H1 (cell line): ENCODE data around the gene PNMA1. TPM values are rescaled to one million over a fixed set of nuclear protein-coding genes. Genes with fewer than 3 reads are reported as not detected.

ENCODE experiments used
- CTCF ChIA-PET: fragments of 300-600 bp; sonication (Branson Sonifier 250); formaldehyde crosslinking; loops from one replicate; lab custom pipeline; 2021; ENCODE audit not compliant: partially characterized antibody; lab: Charles Lee
- POLR2A ChIA-PET: fragments of 300-600 bp; sonication (Branson Sonifier 250); formaldehyde crosslinking; loops from one replicate; lab custom pipeline; 2021; ENCODE audit warnings: inconsistent platforms; ENCODE audit not compliant: partially characterized antibody; lab: Charles Lee
- DNase-seq, 2 experiments: peaks; one replicate each; pipeline versions ENCODE4 v3.0.0 to v3.0.0-alpha.2; 2010 to 2022; ENCODE audit warnings: low spot score in 2 of 2, low read depth in 1 of 2, mixed read lengths in 1 of 2
- FAIRE-seq: peaks from 2 replicates; lab custom pipeline; 2011; peaks lifted over from hg19 to GRCh38; lab: Jason Lieb, UNC
- H2AFZ ChIP-seq: 2 replicates; pipeline ENCODE4 v1.8.1; 2012; ENCODE audit warnings: low read length, inconsistent platforms
- H2AK5ac ChIP-seq: 2 replicates; pipeline ENCODE4 v1.6.1; 2013; ENCODE audit warnings: low read depth, low read length
- H2BK120ac ChIP-seq: replicated peaks from 2 replicates; pipeline ENCODE3; 2013; ENCODE audit warnings: low read depth, low read length, inconsistent platforms
- H2BK12ac ChIP-seq: 2 replicates; pipeline ENCODE4 v1.6.1; 2013; ENCODE audit warnings: low read depth, low read length
- H2BK15ac ChIP-seq: 2 replicates; pipeline ENCODE4 v1.6.1; 2013; ENCODE audit warnings: low read length
- H2BK20ac ChIP-seq: 2 replicates; pipeline ENCODE4 v1.6.1; 2013; ENCODE audit warnings: low read length
- H2BK5ac ChIP-seq: 2 replicates; pipeline ENCODE4 v1.6.1; 2013; ENCODE audit warnings: low read depth, low read length
- H3K14ac ChIP-seq: 2 replicates; pipeline ENCODE4 v1.6.1; 2013; ENCODE audit warnings: inconsistent platforms; ENCODE audit not compliant: insufficient read length
- H3K18ac ChIP-seq: 2 replicates; pipeline ENCODE4 v1.6.1; 2013; ENCODE audit warnings: low read length; ENCODE audit errors: extremely low read depth
- H3K23ac ChIP-seq: 2 replicates; pipeline ENCODE4 v1.6.1; 2013; ENCODE audit warnings: inconsistent platforms; ENCODE audit not compliant: insufficient read length
- H3K23me2 ChIP-seq: 2 replicates; pipeline ENCODE4 v1.6.1; 2013; ENCODE audit warnings: low read depth, low read length
- H3K27ac ChIP-seq: 2 replicates; pipeline ENCODE4 v1.6.1; 2011; ENCODE audit warnings: low read depth, low read length, inconsistent platforms
- H3K27me3 ChIP-seq, 4 experiments: replicated peaks in 1 of 4; 1 replicate in 1 of 4; 2 replicates in 3 of 4; pipeline versions ENCODE4 v1.6.1 to v1.8.1; 2011 to 2013; ENCODE audit warnings: low read length in 3 of 4, mild to moderate bottlenecking in 3 of 4, inconsistent platforms in 2 of 4, mixed read lengths in 2 of 4, moderate library complexity in 1 of 4; ENCODE audit not compliant: control insufficient read depth in 3 of 4, insufficient read depth in 3 of 4; ENCODE audit errors: extremely low read depth in 1 of 4
- H3K36me3 ChIP-seq, 4 experiments: 2 replicates each; pipeline versions ENCODE4 v1.6.1 to v1.8.1; 2011 to 2013; ENCODE audit warnings: mild to moderate bottlenecking in 4 of 4, low read length in 3 of 4, moderate library complexity in 2 of 4, control low read depth in 1 of 4, inconsistent platforms in 1 of 4; ENCODE audit not compliant: insufficient read depth in 4 of 4, control insufficient read depth in 2 of 4
- H3K4ac ChIP-seq: replicated peaks from 2 replicates; pipeline ENCODE3; 2013; ENCODE audit warnings: low read length, low read depth, mixed read lengths, inconsistent platforms; ENCODE audit not compliant: insufficient read length
- H3K4me1 ChIP-seq, 4 experiments: replicated peaks in 1 of 4; 1 replicate in 1 of 4; 2 replicates in 3 of 4; pipeline versions ENCODE4 v1.6.1 to v1.8.1; 2011 to 2013; ENCODE audit warnings: low read length in 3 of 4, inconsistent platforms in 2 of 4, mixed read lengths in 1 of 4; ENCODE audit not compliant: insufficient read depth in 4 of 4, control insufficient read depth in 3 of 4
- H3K4me2 ChIP-seq, 2 experiments: 2 replicates each; pipeline versions ENCODE4 v1.6.1 to v1.8.1; 2011 to 2013; ENCODE audit warnings: low read depth in 2 of 2, low read length in 2 of 2, control low read depth in 1 of 2, inconsistent platforms in 1 of 2, mild to moderate bottlenecking in 1 of 2; ENCODE audit not compliant: insufficient read depth in 1 of 2
- H3K4me3 ChIP-seq, 4 experiments: fragments of 200-600, 300-600 bp in 1 of 4; sonication (generic), shearing (Covaris generic), sonication (Bioruptor Twin) in 1 of 4; 2 replicates each; pipeline versions ENCODE4 v1.5.1 to v1.8.1; 2011 to 2016; ENCODE audit warnings: low read length in 4 of 4, low read depth in 3 of 4, control low read depth in 2 of 4, inconsistent platforms in 2 of 4, mild to moderate bottlenecking in 2 of 4, mixed read lengths in 1 of 4, moderate library complexity in 1 of 4; ENCODE audit not compliant: insufficient read depth in 2 of 4; ENCODE audit errors: extremely low read depth in 1 of 4
- H3K56ac ChIP-seq: replicated peaks from 2 replicates; pipeline ENCODE3; 2013; ENCODE audit warnings: low read depth, mild to moderate bottlenecking, mixed read lengths, low read length, inconsistent platforms; ENCODE audit not compliant: insufficient read length
- H3K79me1 ChIP-seq: 2 replicates; pipeline ENCODE4 v1.6.1; 2013; ENCODE audit warnings: low read depth, low read length, control low read depth
- H3K79me2 ChIP-seq, 2 experiments: 2 replicates each; pipeline versions ENCODE4 v1.6.1 to v1.8.1; 2012 to 2013; ENCODE audit warnings: low read length in 2 of 2, mild to moderate bottlenecking in 2 of 2, inconsistent platforms in 1 of 2; ENCODE audit not compliant: insufficient read depth in 2 of 2, control insufficient read depth in 1 of 2
- H3K9ac ChIP-seq, 4 experiments: replicated peaks in 1 of 4; 1 replicate in 1 of 4; 2 replicates in 3 of 4; pipeline versions ENCODE4 v1.6.1 to v1.8.1; 2011 to 2013; ENCODE audit warnings: low read depth in 3 of 4, low read length in 3 of 4, control low read depth in 2 of 4, mild to moderate bottlenecking in 2 of 4, moderate library complexity in 2 of 4, inconsistent platforms in 1 of 4; ENCODE audit errors: extremely low read depth in 1 of 4
- H3K9me3 ChIP-seq, 2 experiments: 2 replicates each; pipeline versions ENCODE4 v1.6.1 to v1.8.1; 2012 to 2013; ENCODE audit warnings: mild to moderate bottlenecking in 2 of 2, moderate library complexity in 2 of 2, control low read depth in 1 of 2, inconsistent platforms in 1 of 2, low read depth in 1 of 2, low read length in 1 of 2, mixed read lengths in 1 of 2; ENCODE audit not compliant: insufficient read depth in 2 of 2
- H4K20me1 ChIP-seq, 2 experiments: replicated peaks in 1 of 2; 2 replicates each; pipeline versions ENCODE3 to v1.8.1; 2011 to 2013; ENCODE audit warnings: inconsistent platforms in 2 of 2, low read length in 2 of 2, mild to moderate bottlenecking in 1 of 2; ENCODE audit not compliant: insufficient read depth in 2 of 2, control insufficient read depth in 1 of 2
- H4K5ac ChIP-seq: 2 replicates; pipeline ENCODE4 v1.6.1; 2013; ENCODE audit warnings: low read length, low read depth, mixed read lengths, inconsistent platforms; ENCODE audit not compliant: insufficient read length
- H4K8ac ChIP-seq: 2 replicates; pipeline ENCODE4 v1.8.0; 2013; ENCODE audit warnings: mild to moderate bottlenecking, moderate library complexity, low read length, inconsistent platforms; ENCODE audit not compliant: insufficient read depth; ENCODE audit errors: extremely low read depth
- H4K91ac ChIP-seq: replicated peaks from 2 replicates; pipeline ENCODE3; 2013; ENCODE audit warnings: low read length, mixed read lengths, inconsistent platforms; ENCODE audit not compliant: insufficient read length
- KDM4A ChIP-seq: IDR thresholded peaks from one replicate; pipeline ENCODE4 v1.7.1; 2012; ENCODE audit warnings: low read depth, mild to moderate bottlenecking, moderate library complexity, low read length, inconsistent platforms; ENCODE audit not compliant: severe bottlenecking
- NRF1 ChIP-seq: IDR thresholded peaks from 2 replicates; pipeline ENCODE4 v1.6.1; 2011; ENCODE audit warnings: mild to moderate bottlenecking, low read depth, low read length, improper control_type of control experiment
- RFX5 ChIP-seq: IDR thresholded peaks from 2 replicates; pipeline ENCODE4 v1.6.1; 2011; ENCODE audit warnings: low read depth, low read length, improper control_type of control experiment, borderline replicate concordance
- SP4 ChIP-seq: IDR thresholded peaks from 2 replicates; pipeline ENCODE4 v1.6.1; 2012; ENCODE audit warnings: low read length, inconsistent platforms
- TAF7 ChIP-seq: optimal IDR thresholded peaks from 2 replicates; pipeline ENCODE3; 2011; ENCODE audit warnings: low read depth, mild to moderate bottlenecking, inconsistent platforms, low read length, moderate library complexity, borderline replicate concordance
- TEAD4 ChIP-seq: IDR thresholded peaks from 2 replicates; pipeline ENCODE4 v1.6.1; 2012; ENCODE audit warnings: low read depth, low read length, inconsistent platforms, mixed read lengths
- WGBS, 2 experiments: shearing (Covaris generic) in 1 of 2; methylation state at CpG; one replicate each; pipeline versions ENCODE4 v1.1.6 to v1.1.7; 2013 to 2015; ENCODE audit warnings: low lambda C conversion rate in 2 of 2, mixed read lengths in 2 of 2, inconsistent platforms in 1 of 2, low coverage in 1 of 2, missing lambda C conversion rate in 1 of 2; ENCODE audit not compliant: insufficient replicate concordance in 2 of 2, insufficient coverage in 1 of 2, insufficient read length in 1 of 2; ENCODE audit errors: extremely low coverage in 1 of 2, missing lambda C conversion rate in 1 of 2; 5-methylcytosine and 5-hydroxymethylcytosine counted together
- long read RNA-seq, 2 experiments: library from RNA in 1 of 2; library from capped mRNA in 1 of 2; stranded (forward); transcript quantifications; one replicate each; pipeline ENCODE4 v2.0.0, GENCODE V29; 2021; ENCODE audit warnings: inconsistent platforms in 1 of 2
- polyA minus RNA-seq, 3 experiments: library from RNA; depleted of rRNA, polyadenylated mRNA; stranded (reverse); fragments of >200 nt; gene quantifications; 1 replicate in 2 of 3; 2 replicates in 1 of 3; pipeline ENCODE4 v1.2.3, GENCODE V29; 2011
- polyA plus RNA-seq, 7 experiments: library from polyadenylated mRNA; depleted of rRNA in 3 of 7; stranded (reverse) in 5 of 7; unstranded in 2 of 7; fragments of >200 nt in 5 of 7; fragments of 200-250 nt in 2 of 7; gene quantifications; 1 replicate in 5 of 7; 2 replicates in 1 of 7; 4 replicates in 1 of 7; pipeline versions ENCODE4 v1.2.1 to v1.2.3, GENCODE V29; 2011 to 2013; ENCODE audit warnings: missing spikeins in 2 of 7, mixed read lengths in 2 of 7
- total RNA-seq: library from RNA; stranded (reverse); fragmentation: NEBNext Ultra II Directional; extraction: Animal tissue kit (Norgen Biotek cat#: 25700); gene quantifications from 2 replicates; pipeline ENCODE4 v1.2.1, GENCODE V29; 2021

The PNMA1 gene, protein sequence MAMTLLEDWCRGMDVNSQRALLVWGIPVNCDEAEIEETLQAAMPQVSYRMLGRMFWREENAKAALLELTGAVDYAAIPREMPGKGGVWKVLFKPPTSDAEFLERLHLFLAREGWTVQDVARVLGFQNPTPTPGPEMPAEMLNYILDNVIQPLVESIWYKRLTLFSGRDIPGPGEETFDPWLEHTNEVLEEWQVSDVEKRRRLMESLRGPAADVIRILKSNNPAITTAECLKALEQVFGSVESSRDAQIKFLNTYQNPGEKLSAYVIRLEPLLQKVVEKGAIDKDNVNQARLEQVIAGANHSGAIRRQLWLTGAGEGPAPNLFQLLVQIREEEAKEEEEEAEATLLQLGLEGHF
- total RNA-seq (52.7 and 55.1 TPM in 2 replicates), polyA plus RNA-seq (2011; rRNA removed) (15.8 and 23.3 TPM in 2 replicates), polyA minus RNA-seq (2011; rRNA and poly(A)+ RNA removed) (10.0 and 14.9 TPM in 2 replicates)
- polyA plus RNA-seq (2011; cell fraction: cytosol; rRNA removed): 23.1 TPM
- 16.1 TPM for polyA plus RNA-seq (2011; cell fraction: nucleus; rRNA removed)
- polyA plus RNA-seq (2012, experiment 1 of 2): 44.2 to 49.8 TPM (median 48.1 TPM) in 4 replicates
- polyA plus RNA-seq (2012, experiment 2 of 2): 34.1 TPM
- 29.7 TPM for polyA plus RNA-seq (2013, experiment 1 of 2)
- 29.0 TPM for polyA plus RNA-seq (2013, experiment 2 of 2)
- 14.5 TPM for polyA minus RNA-seq (2011; cell fraction: cytosol; rRNA and poly(A)+ RNA removed)
- 12.4 TPM for polyA minus RNA-seq (2011; cell fraction: nucleus; rRNA and poly(A)+ RNA removed)
- long read RNA-seq, experiment 1, transcript PNMA1-201 (1 exons, 2,590 nt): major isoform, 50 of 50 reads
- long read RNA-seq, experiment 1, partial matches to known transcripts: 0 of 50 reads
- long read RNA-seq, experiment 1, other reads (novel, unspliced or antisense): 0 of 50 reads
- long read RNA-seq, experiment 2, transcript PNMA1-201 (1 exons, 2,590 nt): major isoform, 5 of 5 reads
- long read RNA-seq, experiment 2, partial matches to known transcripts: 0 of 5 reads
- long read RNA-seq, experiment 2, other reads (novel, unspliced or antisense): 0 of 5 reads

DNA sequence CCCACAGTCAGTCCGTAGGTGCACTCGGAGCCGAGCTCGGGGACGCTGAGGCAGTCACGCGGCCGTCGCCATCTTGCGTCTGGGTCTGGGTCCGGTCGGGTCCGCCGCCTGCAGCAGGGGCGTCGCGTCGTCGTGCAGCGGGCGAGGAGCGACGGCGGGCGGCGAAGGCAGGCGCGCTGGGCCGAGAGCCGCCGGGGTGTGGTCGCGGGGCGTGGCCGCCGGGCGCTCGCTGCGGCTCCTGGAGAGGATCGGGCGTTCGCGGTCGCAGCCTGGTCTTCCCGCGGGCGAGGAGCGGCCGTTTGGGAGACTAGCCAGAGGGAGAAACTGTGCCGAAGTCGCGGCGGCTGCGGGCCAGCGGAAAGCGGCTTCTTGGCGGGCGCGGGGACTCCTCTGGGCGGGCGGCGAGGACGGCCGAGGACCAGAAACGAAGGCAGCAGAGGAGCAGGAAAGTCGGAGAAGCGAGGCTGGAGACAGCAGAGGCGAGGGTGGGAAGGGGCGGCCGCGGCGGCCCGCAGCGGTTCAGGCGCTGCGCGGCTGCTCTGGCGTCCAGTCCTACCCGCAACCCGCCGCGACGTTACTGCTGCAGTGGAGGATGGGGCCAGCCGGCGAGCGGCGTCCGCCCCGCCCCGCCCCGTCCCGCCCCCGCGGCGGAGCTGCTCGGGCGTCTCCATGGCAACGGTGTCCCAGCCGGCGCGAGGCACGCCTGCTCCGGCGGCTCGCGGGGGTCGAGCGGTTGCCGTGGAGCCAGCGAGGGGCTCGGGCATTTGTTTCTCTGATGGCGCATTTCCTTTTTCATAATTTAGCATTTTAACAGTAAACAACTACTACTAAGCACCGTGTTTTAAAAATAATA, at the start of gene PNMA1:
PNMA1 (minus strand) TSS at position 582 of the 853 bp plus-strand sequence. CDS start 745 bp downstream, outside the sequence.
- 0 out of 2 replicates have a peak within 1 kb of the TSS, but pooled peaks have one; percentile 37 for H2AFZ ChIP-seq
- H3K27me3 ChIP-seq: peaks cover 0 to 6% (median 2%) of the 10 kb centered on the region in 4 experiments; a peak in 3 of 7 replicates
- H4K91ac ChIP-seq: peak within 1 kb of the TSS; percentile 72
- H3K4me2 ChIP-seq: peak within 1 kb of the TSS; percentile 85 to 99
- H3K27ac ChIP-seq: peak within 1 kb of the TSS; percentile 72
- H3K79me1 ChIP-seq: peaks cover 13% of the 10 kb centered on the region
- peaks cover 5 to 33% of the 10 kb centered on the region in 2 experiments for H3K79me2 ChIP-seq
- peak within 1 kb of the TSS; percentile 86 for H3K56ac ChIP-seq
- no peak within 1 kb of the TSS; the same call in 1 of the 2 replicates for H2AK5ac ChIP-seq
- peak within 1 kb of the TSS; percentile 88 to 98 (median 94) for H3K4me3 ChIP-seq
- FAIRE-seq (no peak), DNase-seq (peak; percentile 31 to 88)
- no peak within 1 kb of the TSS for H3K14ac ChIP-seq
- peaks cover 12 to 18% of the 10 kb centered on the region in 2 experiments for H4K20me1 ChIP-seq
- H2BK15ac ChIP-seq: peak within 1 kb of the TSS; percentile 97
- WGBS, 2 experiments: 2% methylated on average over 50 of the region's 113 CpGs; no CpG with 5 or more reads in 1 of the 2 experiments
- no peaks in the 10 kb centered on the region for H3K9me3 ChIP-seq
- peaks cover 36% of the 10 kb centered on the region for H3K23me2 ChIP-seq
- peak within 1 kb of the TSS; percentile 92 for H2BK5ac ChIP-seq
- POLR2A ChIA-PET: interaction anchor here (0.7 to 2.4 kb wide), 20 partner anchors 9 to 145 kb away, joined by 3 to 15 read pairs (median 4); partner anchors contain the start of genes ACOT2, ACOT6, DNAL1 and PTGR2
- H2BK120ac ChIP-seq: peak within 1 kb of the TSS; percentile 61
- peak within 1 kb of the TSS; percentile 68 for H2BK12ac ChIP-seq
- no peak within 1 kb of the TSS for H2BK20ac ChIP-seq
- peaks cover 0 to 23% (median 14%) of the 10 kb centered on the region in 4 experiments; a peak in 6 of 7 replicates for H3K4me1 ChIP-seq
- peak within 1 kb of the TSS; percentile 85 for H4K5ac ChIP-seq
- no peak within 1 kb of the TSS for H3K23ac ChIP-seq
- peak within 1 kb of the TSS; percentile 94 for H4K8ac ChIP-seq
- CTCF ChIA-PET: interaction anchor here (1.2 to 3.7 kb wide), 3 partner anchors 14 to 50 kb away, joined by 3 to 15 read pairs (median 4); no protein-coding TSS in a partner anchor
- peak within 1 kb of the TSS; percentile 93 to 98 (median 94) for H3K9ac ChIP-seq
- H3K18ac ChIP-seq: peak within 1 kb of the TSS; percentile 100
- 0 out of 8 replicates have a peak, but pooled peaks cover 0 to 3% (median 0%) of the 10 kb centered on the region in 4 experiments for H3K36me3 ChIP-seq
- H3K4ac ChIP-seq: peak within 1 kb of the TSS; percentile 94
- peak; percentile 82 for TF ChIP-seq TAF7
- peak; percentile 36; the same call in 1 of the 2 replicates for TF ChIP-seq SP4
- no peak for TF ChIP-seq NRF1
- TF ChIP-seq KDM4A: peak; percentile 63
- no peak for TF ChIP-seq TEAD4
- TF ChIP-seq RFX5: no peak
